ENCODE results near the gene INHBC. TPM values are rescaled to one million over a fixed set of nuclear protein-coding genes. Genes with fewer than 3 reads are reported as not detected.

Gene INHBC
- total RNA-seq, 2 experiments from 2014 or later: 0.36 TPM; not detected in 1

DNA sequence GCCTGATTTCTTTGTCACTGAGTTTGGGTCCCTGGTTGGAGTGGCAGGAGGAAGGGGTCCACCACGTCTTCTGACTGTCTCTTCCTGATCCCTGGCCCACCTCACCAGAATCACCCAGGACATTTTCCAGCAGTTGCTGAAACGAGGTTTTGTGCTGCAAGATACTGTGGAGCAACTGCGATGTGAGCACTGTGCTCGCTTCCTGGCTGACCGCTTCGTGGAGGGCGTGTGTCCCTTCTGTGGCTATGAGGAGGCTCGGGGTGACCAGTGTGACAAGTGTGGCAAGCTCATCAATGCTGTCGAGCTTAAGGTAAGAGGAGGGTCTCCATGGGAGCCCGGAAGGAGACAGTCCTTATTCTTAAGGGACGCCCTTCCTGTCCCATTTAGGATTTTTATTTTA lies 65.6 kb downstream of the INHBC start:
- peaks cover 93% of the 10 kb centered on the region for H3K36me3 ChIP-seq (ENCODE audit: insufficient read depth, low read length)
- no peaks in the 10 kb centered on the region for H4K20me1 ChIP-seq (ENCODE audit: insufficient read depth, low read length)
- intact Hi-C loops (cut with micrococcal nuclease; ENCODE audit: unreplicated experiment): no loop called here
- no peak overlapping the region for H3K4me2 ChIP-seq (ENCODE audit: low read length)
- no peak overlapping the region for H2AFZ ChIP-seq (ENCODE audit: low read length)
- no peak overlapping the region for H3K4me3 ChIP-seq (ENCODE audit: low read depth, low read length, poor library complexity, severe bottlenecking)
- CTCF ChIA-PET (ENCODE audit: unreplicated experiment): no interaction called here
- BruUV-seq (replicated peaks): no TSS peak
- TF ChIP-seq EZH2phosphoT487 (IDR thresholded peaks at IDR 0.05; ENCODE audit: borderline replicate concordance, low read depth, low read length): no peak
- TF ChIP-seq, protein P1, sequence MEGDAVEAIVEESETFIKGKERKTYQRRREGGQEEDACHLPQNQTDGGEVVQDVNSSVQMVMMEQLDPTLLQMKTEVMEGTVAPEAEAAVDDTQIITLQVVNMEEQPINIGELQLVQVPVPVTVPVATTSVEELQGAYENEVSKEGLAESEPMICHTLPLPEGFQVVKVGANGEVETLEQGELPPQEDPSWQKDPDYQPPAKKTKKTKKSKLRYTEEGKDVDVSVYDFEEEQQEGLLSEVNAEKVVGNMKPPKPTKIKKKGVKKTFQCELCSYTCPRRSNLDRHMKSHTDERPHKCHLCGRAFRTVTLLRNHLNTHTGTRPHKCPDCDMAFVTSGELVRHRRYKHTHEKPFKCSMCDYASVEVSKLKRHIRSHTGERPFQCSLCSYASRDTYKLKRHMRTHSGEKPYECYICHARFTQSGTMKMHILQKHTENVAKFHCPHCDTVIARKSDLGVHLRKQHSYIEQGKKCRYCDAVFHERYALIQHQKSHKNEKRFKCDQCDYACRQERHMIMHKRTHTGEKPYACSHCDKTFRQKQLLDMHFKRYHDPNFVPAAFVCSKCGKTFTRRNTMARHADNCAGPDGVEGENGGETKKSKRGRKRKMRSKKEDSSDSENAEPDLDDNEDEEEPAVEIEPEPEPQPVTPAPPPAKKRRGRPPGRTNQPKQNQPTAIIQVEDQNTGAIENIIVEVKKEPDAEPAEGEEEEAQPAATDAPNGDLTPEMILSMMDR (conservative IDR thresholded peaks at IDR 0.05; ENCODE audit: low read length): no peak
- no peaks in the 10 kb centered on the region for H3K9me2 ChIP-seq (ENCODE audit: insufficient read depth, low read length)
- H3K79me2 ChIP-seq (ENCODE audit: insufficient read depth, low read depth, low read length): no peaks in the 10 kb centered on the region
- H3K27ac ChIP-seq (ENCODE audit: low read depth, low read length, poor library complexity, severe bottlenecking): no peak overlapping the region
- no peak for DNase-seq (ENCODE audit: low spot score)
- POLR2A ChIA-PET: interaction anchor here (1.4 kb wide), 1 partner anchor 12 kb away, joined by 3 read pairs; no protein-coding TSS in a partner anchor
- H3K4me1 ChIP-seq (ENCODE audit: insufficient read depth, low read length, poor library complexity, severe bottlenecking): no peaks in the 10 kb centered on the region
- no peaks in the 10 kb centered on the region for H3K9me3 ChIP-seq (ENCODE audit: low read length)

Small RNAs within 50 kb of the gene (small RNA-seq; reads per million reads assigned to genes)
- gene RNU6-879P: not detected

Other genes starting within 250 kb of the INHBC start
- gene NXPH4, start 218.0 kb upstream of the INHBC start, total RNA-seq (2014; rRNA removed; shearing (Covaris generic)): 4.7 and 5.3 TPM in 2 replicates
- 9.8 and 10.5 TPM in 2 replicates for gene NXPH4, start 218.0 kb upstream of the INHBC start, total RNA-seq (2022)
- 394 and 400 TPM in 2 replicates for gene SHMT2, start 205.1 kb upstream of the INHBC start, total RNA-seq (2014; rRNA removed; shearing (Covaris generic))
- 415 and 438 TPM in 2 replicates for gene SHMT2, start 205.1 kb upstream of the INHBC start, total RNA-seq (2022)
- gene STAC3, start 183.6 kb upstream of the INHBC start, total RNA-seq (2014; rRNA removed; shearing (Covaris generic)): 1.4 and 2.5 TPM in 2 replicates
- gene STAC3, start 183.6 kb upstream of the INHBC start, total RNA-seq (2022): 6.8 and 7.7 TPM in 2 replicates
- 15.0 and 25.8 TPM in 2 replicates for gene R3HDM2, start 3.7 kb upstream of the INHBC start, total RNA-seq (2014; rRNA removed; shearing (Covaris generic))
- gene R3HDM2, start 3.7 kb upstream of the INHBC start, total RNA-seq (2022): 47.2 and 65.7 TPM in 2 replicates
- gene INHBE, start 20.5 kb downstream of the INHBC start, total RNA-seq (2014; rRNA removed; shearing (Covaris generic)): 3.2 and 3.9 TPM in 2 replicates
- gene INHBE, start 20.5 kb downstream of the INHBC start, total RNA-seq (2022): 3.4 and 4.0 TPM in 2 replicates
- gene GLI1, start 25.0 kb downstream of the INHBC start, total RNA-seq (2014; rRNA removed; shearing (Covaris generic)): 3.9 and 4.6 TPM in 2 replicates
- 6.0 and 6.5 TPM in 2 replicates for gene GLI1, start 25.0 kb downstream of the INHBC start, total RNA-seq (2022)
- 66.2 and 70.1 TPM in 2 replicates for gene ARHGAP9, start 45.1 kb downstream of the INHBC start, total RNA-seq (2014; rRNA removed; shearing (Covaris generic))
- 105 and 111 TPM in 2 replicates for gene ARHGAP9, start 45.1 kb downstream of the INHBC start, total RNA-seq (2022)
- gene MARS1, start 53.3 kb downstream of the INHBC start, total RNA-seq (2014; rRNA removed; shearing (Covaris generic)): 262 and 272 TPM in 2 replicates
- 461 and 465 TPM in 2 replicates for gene MARS1, start 53.3 kb downstream of the INHBC start, total RNA-seq (2022)
- 42.7 and 43.7 TPM in 2 replicates for gene DDIT3, start 85.7 kb downstream of the INHBC start, total RNA-seq (2014; rRNA removed; shearing (Covaris generic))
- 32.3 and 34.5 TPM in 2 replicates for gene DDIT3, start 85.7 kb downstream of the INHBC start, total RNA-seq (2022)
- gene MBD6, start 88.0 kb downstream of the INHBC start, total RNA-seq (2014; rRNA removed; shearing (Covaris generic)): 21.8 and 23.9 TPM in 2 replicates
- gene MBD6, start 88.0 kb downstream of the INHBC start, total RNA-seq (2022): 110 and 112 TPM in 2 replicates
- gene DCTN2, start 112.4 kb downstream of the INHBC start, total RNA-seq (2014; rRNA removed; shearing (Covaris generic)): 61.8 and 68.4 TPM in 2 replicates
- gene DCTN2, start 112.4 kb downstream of the INHBC start, total RNA-seq (2022): 97.2 and 98.9 TPM in 2 replicates
- gene KIF5A, start 115.3 kb downstream of the INHBC start, total RNA-seq (2014; rRNA removed; shearing (Covaris generic)): 0.09 and 0.10 TPM in 2 replicates
- 1.2 and 1.6 TPM in 2 replicates for gene KIF5A, start 115.3 kb downstream of the INHBC start, total RNA-seq (2022)
- 9.0 and 14.5 TPM in 2 replicates for gene PIP4K2C, start 156.4 kb downstream of the INHBC start, total RNA-seq (2014; rRNA removed; shearing (Covaris generic))
- gene PIP4K2C, start 156.4 kb downstream of the INHBC start, total RNA-seq (2022): 14.8 and 15.9 TPM in 2 replicates
- not detected in 2 replicates for gene DTX3, start 170.0 kb downstream of the INHBC start, total RNA-seq (2014; rRNA removed; shearing (Covaris generic))
- gene DTX3, start 170.0 kb downstream of the INHBC start, total RNA-seq (2022): 0.11 TPM in 1 of 2 replicates, not detected in the other
- gene ARHGEF25, start 176.7 kb downstream of the INHBC start, total RNA-seq (2014; rRNA removed; shearing (Covaris generic)): not detected in 2 replicates
- not detected in 2 replicates for gene ARHGEF25, start 176.7 kb downstream of the INHBC start, total RNA-seq (2022)
- 1.1 and 1.2 TPM in 2 replicates for gene B4GALNT1, start 198.4 kb downstream of the INHBC start, total RNA-seq (2014; rRNA removed; shearing (Covaris generic))
- 3.1 and 3.8 TPM in 2 replicates for gene B4GALNT1, start 198.4 kb downstream of the INHBC start, total RNA-seq (2022)

Measured in OCI-LY7 (cell line).